ENCODE results near the gene SCGB1C2. TPM values are rescaled to one million over a fixed set of nuclear protein-coding genes. Genes with fewer than 3 reads are reported as not detected.
"Not testable (repeated sequence)": the region's sequence is repeated elsewhere in the genome, so short reads cannot be mapped to it uniquely, and the experiment has no call there.

SCGB1C2 gene
- total RNA-seq, 1 donor from 2014 or later, result not detected

DNA sequence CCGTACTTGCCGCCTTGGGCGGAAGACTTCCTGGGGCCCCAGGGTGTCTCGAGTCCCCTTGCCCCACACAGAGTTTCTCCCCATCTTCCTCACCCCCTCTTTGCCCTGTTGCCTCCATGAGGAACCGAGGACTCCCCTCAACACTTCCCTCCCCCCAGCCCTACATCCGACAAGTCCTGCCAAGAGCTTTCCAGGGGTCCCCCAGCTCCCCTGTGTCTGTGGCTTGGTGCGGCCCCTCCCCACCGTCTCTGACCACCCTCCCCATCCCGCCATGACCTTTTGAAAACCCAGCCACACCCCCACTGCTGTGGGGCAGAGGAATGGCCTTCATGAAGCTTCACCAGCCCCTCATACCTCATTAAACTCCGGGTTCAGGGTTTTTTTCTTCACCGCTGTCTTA is 11.4 kb downstream of the SCGB1C2 start:
- DNase-seq (ENCODE audit: low spot score), result no peak

GRCh38 chr17:149231-149630 is 11.9 kb downstream of the SCGB1C2 start:
- peak; percentile 14 for DNase-seq (ENCODE audit: low spot score)

GRCh38 chr17:149897-150584 is 12.7 kb downstream of the SCGB1C2 start:
- DNase-seq (ENCODE audit: low spot score), result peak; percentile 49

DNA sequence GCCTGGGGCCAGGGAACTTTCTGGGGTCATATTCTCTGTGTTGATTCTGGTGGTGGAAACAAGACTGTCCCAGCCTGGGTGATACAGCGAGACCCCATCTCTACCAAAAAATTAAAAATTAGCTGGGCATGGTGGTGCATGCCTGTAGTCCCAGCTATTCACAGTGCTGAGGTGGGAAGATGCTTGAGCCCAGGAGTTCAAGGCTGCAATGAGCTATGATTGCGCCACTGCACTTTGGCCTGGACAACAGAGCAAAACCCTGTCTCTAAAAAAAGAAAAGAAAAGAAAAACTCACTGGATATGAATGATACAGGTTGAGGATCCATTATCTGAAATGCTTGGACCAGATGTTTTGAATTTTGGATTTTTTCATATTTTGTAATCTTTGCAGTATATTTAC is 13.6 kb downstream of the SCGB1C2 start:
- no peak for DNase-seq (ENCODE audit: low spot score)

DNA sequence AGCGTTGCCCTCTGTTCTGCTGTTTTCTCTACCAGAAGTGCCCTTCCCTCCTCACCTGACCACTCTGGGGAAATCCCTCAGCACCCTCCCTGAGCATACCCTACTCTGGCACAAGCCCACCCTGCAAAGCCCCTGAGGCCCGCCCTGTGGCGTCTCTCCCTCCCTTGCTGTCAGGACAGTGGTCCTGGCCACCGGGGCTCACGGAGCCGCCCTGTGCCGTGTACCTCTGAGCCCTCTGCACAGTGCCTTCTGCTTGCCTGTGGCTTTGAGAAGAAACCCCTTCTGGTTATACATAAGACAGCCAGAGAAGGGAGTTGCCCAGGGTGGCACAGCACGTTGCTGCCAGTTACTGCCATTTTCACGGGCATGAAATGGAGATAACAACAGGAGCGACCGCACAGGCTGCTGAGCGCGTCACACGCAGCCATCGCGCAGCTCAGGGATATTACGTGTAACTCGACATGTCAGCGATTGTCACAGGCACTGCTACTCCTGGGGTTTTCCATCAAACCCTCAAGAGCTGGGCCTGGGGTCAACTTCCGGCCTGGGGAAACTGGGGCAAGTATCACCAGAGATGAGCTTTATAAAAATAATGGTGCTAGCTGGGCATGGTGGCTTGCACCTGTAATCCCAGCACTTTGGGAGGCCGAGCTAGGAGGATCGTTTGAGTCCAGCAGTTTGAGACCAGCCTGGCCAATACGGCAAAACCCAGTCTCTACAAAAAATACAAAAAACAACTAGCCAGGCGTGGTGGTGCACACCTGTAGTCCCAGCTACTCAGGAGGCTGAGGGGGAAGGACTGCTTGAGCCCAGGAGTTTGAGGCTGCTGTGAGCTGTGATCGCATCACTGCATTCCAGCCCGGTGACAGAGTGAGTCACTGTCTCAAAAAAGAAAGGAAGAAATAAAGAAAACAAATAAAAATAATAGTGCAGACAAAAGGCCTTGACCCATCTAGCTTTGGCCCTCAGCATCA is 14.8 kb downstream of the SCGB1C2 start:
- peak; percentile 74 for DNase-seq (ENCODE audit: low spot score)

GRCh38 chr17:152860-153420 is 15.6 kb downstream of the SCGB1C2 start:
- DNase-seq (ENCODE audit: low spot score), result no peak

- no peak for DNase-seq (ENCODE audit: low spot score)
Observed at GRCh38 chr17:153851-154250, 16.5 kb downstream of the SCGB1C2 start.

- DNase-seq (ENCODE audit: low spot score), result no peak
Observed at GRCh38 chr17:155576-155975, 18.2 kb downstream of the SCGB1C2 start.

GRCh38 chr17:156094-156621 is 18.8 kb downstream of the SCGB1C2 start:
- DNase-seq (ENCODE audit: low spot score), result no peak

DNA sequence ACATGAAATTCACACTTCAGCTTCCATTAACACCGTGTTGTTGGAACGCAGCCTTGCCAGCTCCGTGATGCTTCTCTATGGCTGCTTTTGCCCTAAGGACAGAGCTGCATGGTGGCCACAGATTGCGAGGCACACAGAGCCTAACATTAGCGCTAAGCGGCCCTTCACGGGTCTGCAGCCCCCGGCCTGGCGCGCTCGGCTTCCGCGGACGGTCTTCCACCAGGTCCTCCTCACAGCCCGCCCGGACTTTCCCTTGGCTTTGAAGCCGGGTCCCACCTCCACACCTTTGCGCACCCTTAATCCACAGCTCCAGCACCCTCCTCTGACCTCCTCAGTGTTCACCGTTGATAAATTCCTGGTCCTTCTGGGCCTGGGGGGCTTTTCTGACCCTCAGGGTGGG is 19.6 kb downstream of the SCGB1C2 start:
- DNase-seq (ENCODE audit: low spot score), result no peak

DNA sequence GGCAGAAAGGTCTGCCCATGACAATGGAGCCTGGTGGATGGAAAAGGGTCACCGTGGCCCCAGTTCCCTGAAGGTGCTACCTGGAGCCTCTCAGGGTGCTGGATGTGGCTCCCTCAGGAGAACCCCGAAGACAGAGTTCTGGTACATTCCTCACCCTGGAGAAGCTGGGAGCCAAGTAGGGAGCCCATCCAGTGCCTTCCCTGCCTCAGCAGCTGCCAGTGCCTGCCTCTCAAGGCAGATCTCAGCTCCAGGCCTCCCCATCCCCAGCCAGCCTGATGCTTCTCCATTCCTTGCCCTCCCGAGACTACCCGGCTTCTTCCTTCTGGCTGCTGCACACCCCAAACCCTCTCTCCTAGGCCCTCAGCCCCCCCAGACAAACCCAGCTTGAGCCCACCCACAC is 20.5 kb downstream of the SCGB1C2 start:
- DNase-seq (ENCODE audit: low spot score), result no peak

DNA sequence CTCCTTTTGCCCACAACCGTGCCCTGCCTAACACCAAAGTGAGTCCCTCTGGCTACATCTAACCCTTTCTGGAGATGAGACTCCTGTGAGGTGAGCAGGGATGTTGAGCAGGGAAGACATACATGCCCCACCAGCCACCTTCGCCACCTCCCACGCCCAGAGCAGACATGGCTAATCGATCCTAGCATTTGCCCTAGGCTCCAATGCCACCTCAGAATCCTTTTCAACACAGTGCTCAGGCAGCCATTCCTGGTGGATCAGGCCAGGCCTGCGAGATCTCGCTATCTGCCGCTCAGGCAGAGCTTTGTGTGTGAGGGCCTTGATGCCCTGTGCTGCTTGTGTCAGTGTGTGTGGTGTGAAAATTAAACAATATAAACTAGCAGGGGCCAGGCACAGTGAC is 21.0 kb downstream of the SCGB1C2 start:
- no peak for DNase-seq (ENCODE audit: low spot score)

DNA sequence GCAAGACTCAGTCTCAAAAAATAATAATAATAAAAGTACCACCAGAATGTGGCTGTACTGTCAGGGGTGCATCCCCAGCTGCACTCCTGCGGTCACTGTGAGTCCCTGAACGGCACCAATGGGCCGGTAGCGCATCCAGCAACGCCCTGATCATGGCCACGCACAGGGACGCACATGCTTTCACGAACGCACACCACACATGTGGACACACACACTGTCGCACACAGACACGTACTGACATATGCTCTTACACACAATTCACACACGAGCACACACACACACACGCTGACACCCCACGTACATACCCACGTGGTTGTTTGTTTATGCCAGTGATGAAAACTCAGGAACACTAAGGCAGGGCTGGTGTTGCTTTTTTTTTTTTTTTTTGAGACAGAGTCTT is 22.2 kb downstream of the SCGB1C2 start:
- DNase-seq (ENCODE audit: low spot score), result no peak

GRCh38 chr17:160336-160735 is 23.0 kb downstream of the SCGB1C2 start:
- no peak for DNase-seq (ENCODE audit: low spot score)

DNA sequence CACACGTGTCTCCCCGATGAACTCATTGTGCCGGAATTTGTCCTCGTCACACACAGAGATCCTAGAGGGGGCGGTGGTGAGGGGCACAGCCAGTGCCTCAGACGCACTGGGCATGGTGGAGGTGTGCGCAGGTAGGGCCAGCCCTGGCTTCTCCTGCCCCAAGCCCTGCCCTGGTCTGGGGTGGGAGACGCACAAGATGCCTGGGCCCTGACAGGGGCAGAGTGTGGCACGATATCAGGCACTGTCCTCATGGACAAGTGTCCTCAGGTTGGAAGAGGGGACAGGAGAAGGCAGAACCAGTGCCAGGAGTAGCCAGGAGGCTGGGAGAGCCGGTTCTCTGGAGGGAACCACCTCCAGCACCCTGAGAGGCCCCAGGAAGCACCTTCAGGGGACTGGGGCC is 24.1 kb downstream of the SCGB1C2 start:
- DNase-seq (ENCODE audit: low spot score), result no peak

DNA sequence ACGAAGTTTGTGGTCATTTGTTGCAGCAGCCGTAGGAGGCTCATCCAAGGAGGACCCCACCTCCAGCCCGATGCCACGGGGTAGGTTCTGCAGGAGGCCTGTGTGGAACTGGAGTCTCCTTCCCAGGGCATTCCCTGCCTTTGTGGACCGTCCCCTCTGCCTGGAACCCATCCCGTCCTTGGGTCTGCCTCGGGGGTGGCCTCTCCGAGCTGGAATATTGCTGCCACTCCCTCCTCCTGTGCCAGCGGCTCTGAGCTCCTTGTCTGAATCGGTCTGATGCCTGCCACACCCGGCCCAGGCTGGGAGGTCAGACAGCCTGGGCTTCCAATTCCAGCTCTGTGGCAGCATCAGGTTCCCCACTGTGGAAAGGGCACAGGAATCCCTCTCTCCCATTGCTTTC is 25.3 kb downstream of the SCGB1C2 start:
- DNase-seq (ENCODE audit: low spot score), result no peak

DNA sequence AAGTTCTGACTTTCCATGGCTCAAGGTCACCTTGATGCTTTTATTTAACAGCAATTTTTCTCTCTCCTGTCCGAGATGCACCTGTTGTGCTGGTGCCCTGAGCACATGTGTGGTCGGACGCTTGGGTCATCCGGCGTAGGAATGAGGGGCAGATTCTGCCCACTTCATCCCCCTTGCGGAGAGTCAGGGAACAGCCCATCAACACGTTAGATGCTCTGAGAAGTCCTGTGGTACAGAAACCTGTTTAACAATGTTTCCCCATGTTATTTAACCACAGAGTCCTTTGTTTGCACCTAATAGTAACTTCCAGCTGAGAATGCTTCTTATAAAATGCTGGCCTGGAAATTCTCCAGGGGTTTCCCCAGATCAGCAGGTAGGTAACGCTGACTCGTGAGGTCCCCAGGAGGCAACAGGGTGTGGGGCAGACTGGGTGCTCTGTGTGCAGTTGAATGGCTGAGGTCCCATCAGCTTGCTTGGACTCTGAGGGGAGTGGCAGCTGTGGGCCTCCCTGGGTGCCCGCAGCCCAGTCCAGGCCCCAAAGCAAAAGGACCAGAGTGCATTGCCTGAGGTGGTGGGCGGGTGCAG is 26.2 kb downstream of the SCGB1C2 start:
- no peak for DNase-seq (ENCODE audit: low spot score)

DNA sequence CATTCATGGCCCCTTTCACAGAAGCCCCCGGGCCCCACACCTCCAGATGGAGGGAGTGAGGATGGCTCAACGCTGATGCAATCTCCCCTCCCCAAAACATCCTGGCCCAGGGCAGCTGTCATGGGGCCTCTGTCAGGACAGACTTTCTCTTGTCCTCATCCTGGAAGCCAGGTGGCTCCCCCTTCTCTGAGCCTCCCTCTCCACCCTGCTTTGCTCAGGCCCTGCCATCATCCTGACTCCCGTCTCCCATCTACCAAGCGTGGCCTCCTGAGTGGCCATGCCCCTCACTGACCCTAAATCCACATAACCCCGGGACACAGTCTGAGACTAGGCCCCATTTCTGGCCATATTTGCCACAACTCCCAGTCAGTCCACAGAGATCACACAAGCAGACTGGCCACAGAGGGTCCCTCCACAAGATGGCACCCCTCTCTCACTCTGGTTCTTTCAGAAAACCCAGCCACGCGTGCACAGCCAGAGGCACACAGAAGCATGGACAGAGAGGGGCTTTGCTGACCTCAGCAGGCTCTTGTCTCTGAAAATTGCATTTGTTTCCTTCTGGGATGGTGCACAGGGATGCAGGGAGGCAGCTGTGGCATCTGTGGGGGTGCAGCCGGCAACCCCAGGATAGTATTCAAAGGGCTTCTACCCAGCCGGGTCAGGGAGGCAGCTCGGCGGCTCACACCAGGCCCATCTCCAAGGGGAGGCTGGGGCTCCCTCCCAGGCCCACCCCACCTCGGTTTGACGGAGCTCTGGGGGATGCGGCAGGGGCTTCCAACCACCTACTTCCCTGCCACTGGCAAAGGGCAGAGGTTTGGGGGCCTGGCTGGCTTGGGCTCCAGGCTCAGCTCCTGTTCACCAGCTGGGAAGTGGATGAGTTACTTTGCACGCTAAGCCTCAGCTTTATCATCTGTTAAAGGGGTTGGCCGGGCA is 27.2 kb downstream of the SCGB1C2 start:
- DNase-seq (ENCODE audit: low spot score), result no peak

- DNase-seq (ENCODE audit: low spot score), result no peak
Observed at GRCh38 chr17:165939-166338, 28.6 kb downstream of the SCGB1C2 start.

DNA sequence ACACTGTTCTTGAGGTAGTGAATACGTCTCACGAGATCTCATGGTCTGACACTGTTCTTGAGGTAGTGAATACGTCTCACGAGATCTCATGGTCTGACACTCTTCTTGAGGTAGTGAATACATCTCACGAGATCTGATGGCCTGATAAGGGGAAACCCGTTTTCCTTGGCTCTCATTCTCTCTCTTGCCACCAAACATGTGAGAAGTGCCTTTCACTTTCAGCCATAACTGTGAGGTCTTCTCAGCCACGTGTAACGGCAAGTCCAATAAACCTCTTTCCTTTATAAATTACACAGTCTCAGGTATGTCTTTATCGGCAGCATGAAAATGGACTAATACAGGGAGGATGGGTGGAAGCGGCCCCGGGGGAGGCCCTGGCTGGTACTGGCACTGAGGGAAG is 31.2 kb downstream of the SCGB1C2 start:
- DNase-seq (ENCODE audit: low spot score), result not testable (repeated sequence)

Data from mesenteric fat pad (tissue), 1 donor.